Measurements from ENCODE around the gene SLC22A14. TPM values are rescaled to one million over a fixed set of nuclear protein-coding genes. Genes with fewer than 3 reads are reported as not detected.

The SLC22A14 gene
- total RNA-seq, 4 donors from 2014 or later, result 0.31 TPM; not detected in 3

GRCh38 chr3:38354588-38355330, 72.7 kb downstream of the SLC22A14 start:
- H3K4me3 ChIP-seq, result no peak overlapping the region
- no peaks in the 10 kb centered on the region for H3K9me3 ChIP-seq
- H3K27ac ChIP-seq, result no peak overlapping the region
- no peaks in the 10 kb centered on the region for H3K4me1 ChIP-seq
- ATAC-seq (no peak), DNase-seq (no peak)
- no peaks in the 10 kb centered on the region for H3K36me3 ChIP-seq
- intact Hi-C loops (cut with DNase I; ENCODE audit: low total_unique reads) (no loop called here), in situ Hi-C loops (cut with MboI; ENCODE audit: low sequenced_read_pairs in 4 of 4) (no loop called here)
- TF ChIP-seq CTCF (IDR thresholded peaks at IDR 0.05 in 4 of 5, conservative IDR thresholded peaks at IDR 0.05 in 1 of 5) (no peak), POLR2A (IDR thresholded peaks at IDR 0.05) (no peak)
- H3K27me3 ChIP-seq, result no peaks in the 10 kb centered on the region

GRCh38 chr3:38359038-38359437, 76.9 kb downstream of the SLC22A14 start:
- Histone ChIP-seq H3K9me3 (no peaks in the 10 kb centered on the region), H3K4me3 (no peak overlapping the region), H3K4me1 (no peaks in the 10 kb centered on the region), H3K27ac (no peak overlapping the region), H3K36me3 (no peaks in the 10 kb centered on the region), H3K27me3 (no peaks in the 10 kb centered on the region)
- TF ChIP-seq POLR2A (IDR thresholded peaks at IDR 0.05) (no peak), CTCF (IDR thresholded peaks at IDR 0.05 in 4 of 5, conservative IDR thresholded peaks at IDR 0.05 in 1 of 5) (no peak)
- DNase-seq (no peak), ATAC-seq (no peak)
- in situ Hi-C loops (cut with MboI; ENCODE audit: low sequenced_read_pairs in 4 of 4) (no loop called here), intact Hi-C loops (cut with DNase I; ENCODE audit: low total_unique reads) (no loop called here)

- ATAC-seq (no peak), DNase-seq (no peak)
- intact Hi-C loops (cut with DNase I; ENCODE audit: low total_unique reads), result no loop called here
- H3K27ac ChIP-seq, result no peak overlapping the region
- in situ Hi-C loops (cut with MboI; ENCODE audit: low sequenced_read_pairs in 4 of 4), result no loop called here
- no peaks in the 10 kb centered on the region for H3K9me3 ChIP-seq
- no peak for TF ChIP-seq POLR2A (IDR thresholded peaks at IDR 0.05)
- TF ChIP-seq CTCF (IDR thresholded peaks at IDR 0.05 in 4 of 5, conservative IDR thresholded peaks at IDR 0.05 in 1 of 5), result no peak
- no peak overlapping the region for H3K4me3 ChIP-seq
- no peaks in the 10 kb centered on the region for H3K36me3 ChIP-seq
- H3K27me3 ChIP-seq, result no peaks in the 10 kb centered on the region
- H3K4me1 ChIP-seq, result no peaks in the 10 kb centered on the region
Measured at GRCh38 chr3:38360345-38360744, 78.3 kb downstream of the SLC22A14 start.

DNA sequence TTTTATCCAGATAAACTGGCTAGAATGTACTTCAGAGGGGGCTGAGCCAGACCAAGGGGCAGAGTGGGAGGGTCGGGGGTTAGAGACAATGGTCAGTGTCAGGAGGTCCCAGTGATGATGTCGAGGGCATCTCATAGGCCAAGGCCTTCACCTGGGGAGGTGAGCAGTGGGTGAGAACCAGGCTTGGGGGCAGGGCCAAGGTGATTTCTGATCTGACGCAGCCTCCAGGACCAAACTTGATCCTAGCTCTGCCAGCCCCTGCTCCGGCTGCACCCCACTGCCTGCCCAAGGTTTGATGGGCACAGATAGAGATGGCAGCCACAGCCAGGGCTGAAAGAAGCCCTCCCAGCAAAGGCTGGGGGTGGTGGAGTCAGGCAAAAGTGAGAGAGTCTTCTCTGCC, 79.4 kb downstream of the SLC22A14 start:
- ATAC-seq (no peak), DNase-seq (no peak)
- Histone ChIP-seq H3K4me1 (no peaks in the 10 kb centered on the region), H3K36me3 (no peaks in the 10 kb centered on the region), H3K9me3 (no peaks in the 10 kb centered on the region), H3K27ac (no peak overlapping the region), H3K4me3 (no peak overlapping the region), H3K27me3 (no peaks in the 10 kb centered on the region)
- TF ChIP-seq POLR2A (IDR thresholded peaks at IDR 0.05) (no peak), CTCF (IDR thresholded peaks at IDR 0.05 in 4 of 5, conservative IDR thresholded peaks at IDR 0.05 in 1 of 5) (no peak)
- in situ Hi-C loops (cut with MboI; ENCODE audit: low sequenced_read_pairs in 4 of 4), result no loop called here
- intact Hi-C loops (cut with DNase I; ENCODE audit: low total_unique reads), result no loop called here

DNA sequence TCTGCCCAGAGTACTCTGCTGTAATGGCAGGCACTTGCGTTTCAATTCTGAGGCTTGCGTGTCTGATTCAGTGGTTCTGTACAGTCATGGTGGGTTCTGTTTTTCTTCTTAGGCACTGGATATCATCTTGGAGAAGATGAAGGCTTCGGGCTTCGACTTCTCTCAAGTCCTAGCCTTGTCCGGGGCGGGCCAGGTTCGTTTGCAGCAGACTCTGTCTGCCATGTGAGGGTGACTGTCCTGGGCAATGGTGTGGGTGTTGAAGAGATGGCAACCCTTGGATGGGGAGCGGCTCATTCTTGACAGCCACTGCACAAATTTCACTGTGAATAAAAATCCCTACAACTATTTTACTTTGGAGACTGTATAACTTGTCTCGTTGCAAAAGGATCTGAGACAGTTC, 80.7 kb downstream of the SLC22A14 start:
- H3K27me3 ChIP-seq, result no peaks in the 10 kb centered on the region
- no peak for DNase-seq
- H3K4me1 ChIP-seq, result no peaks in the 10 kb centered on the region
- TF ChIP-seq POLR2A (IDR thresholded peaks at IDR 0.05) (no peak), CTCF (IDR thresholded peaks at IDR 0.05 in 4 of 5, conservative IDR thresholded peaks at IDR 0.05 in 1 of 5) (no peak)
- in situ Hi-C loops (cut with MboI; ENCODE audit: low sequenced_read_pairs in 4 of 4) (no loop called here), intact Hi-C loops (cut with DNase I; ENCODE audit: low total_unique reads) (no loop called here)
- no peak overlapping the region for H3K4me3 ChIP-seq
- no peaks in the 10 kb centered on the region for H3K9me3 ChIP-seq
- no peaks in the 10 kb centered on the region for H3K36me3 ChIP-seq
- ATAC-seq, result no peak
- no peak overlapping the region for H3K27ac ChIP-seq

Data from gastrocnemius medialis (tissue), 4 donors.